Fibroblast of skin of back (primary cell): ENCODE data around the gene PLCB1.
A peak's percentile ranks its signal among the peaks of the same experiment; 100 is the strongest.

Experiments
- DNase-seq: peaks from one replicate; pipeline ENCODE4 v3.0.0-alpha.2; 2013

Gene PLCB1

GRCh38 chr20:8129211-8129976 is 2.7 kb upstream of the PLCB1 start:
- no peak for DNase-seq

- no peak for DNase-seq
These were observed 1.1 kb upstream of the PLCB1 start for GRCh38 chr20:8130840-8131526.

- peak; percentile 29 for DNase-seq
These were observed 631 bp downstream of the PLCB1 start for GRCh38 chr20:8132484-8133309.

GRCh38 chr20:8133310-8133768 is 1.3 kb downstream of the PLCB1 start:
- DNase-seq: no peak

- no peak for DNase-seq
These were observed 1.9 kb downstream of the PLCB1 start for GRCh38 chr20:8133851-8134451.

- DNase-seq: no peak
These were observed 7.8 kb downstream of the PLCB1 start for GRCh38 chr20:8139899-8140298.

- DNase-seq: no peak
These were observed 11.4 kb downstream of the PLCB1 start for GRCh38 chr20:8143474-8143873.

GRCh38 chr20:8144282-8145245 is 12.5 kb downstream of the PLCB1 start:
- peak; percentile 92 for DNase-seq

- no peak for DNase-seq
These were observed 13.4 kb downstream of the PLCB1 start for GRCh38 chr20:8145246-8146168.

- no peak for DNase-seq
These were observed 15.4 kb downstream of the PLCB1 start for GRCh38 chr20:8147476-8147875.

GRCh38 chr20:8148501-8148900 is 16.4 kb downstream of the PLCB1 start:
- peak; percentile 69 for DNase-seq

- peak; percentile 52 for DNase-seq
These were observed 18.5 kb downstream of the PLCB1 start for GRCh38 chr20:8150591-8150990.

- DNase-seq: no peak
These were observed 19.3 kb downstream of the PLCB1 start for GRCh38 chr20:8151372-8151771.

- peak; percentile 86 for DNase-seq
These were observed 20.1 kb downstream of the PLCB1 start for GRCh38 chr20:8152183-8152582.

- DNase-seq: no peak
These were observed 20.8 kb downstream of the PLCB1 start for GRCh38 chr20:8152847-8153246.

GRCh38 chr20:8153281-8153908 is 21.3 kb downstream of the PLCB1 start:
- DNase-seq: peak; percentile 71

GRCh38 chr20:8154638-8155037 is 22.6 kb downstream of the PLCB1 start:
- DNase-seq: no peak

- DNase-seq: peak; percentile 89
These were observed 23.2 kb downstream of the PLCB1 start for GRCh38 chr20:8155229-8155628.

GRCh38 chr20:8155812-8156211 is 23.7 kb downstream of the PLCB1 start:
- peak; percentile 49 for DNase-seq
